ENCODE data around the gene C3orf49.

GRCh38 chr3:63817225-63817624 is 1.9 kb upstream of the C3orf49 start:
- TF ChIP-seq, protein P1, sequence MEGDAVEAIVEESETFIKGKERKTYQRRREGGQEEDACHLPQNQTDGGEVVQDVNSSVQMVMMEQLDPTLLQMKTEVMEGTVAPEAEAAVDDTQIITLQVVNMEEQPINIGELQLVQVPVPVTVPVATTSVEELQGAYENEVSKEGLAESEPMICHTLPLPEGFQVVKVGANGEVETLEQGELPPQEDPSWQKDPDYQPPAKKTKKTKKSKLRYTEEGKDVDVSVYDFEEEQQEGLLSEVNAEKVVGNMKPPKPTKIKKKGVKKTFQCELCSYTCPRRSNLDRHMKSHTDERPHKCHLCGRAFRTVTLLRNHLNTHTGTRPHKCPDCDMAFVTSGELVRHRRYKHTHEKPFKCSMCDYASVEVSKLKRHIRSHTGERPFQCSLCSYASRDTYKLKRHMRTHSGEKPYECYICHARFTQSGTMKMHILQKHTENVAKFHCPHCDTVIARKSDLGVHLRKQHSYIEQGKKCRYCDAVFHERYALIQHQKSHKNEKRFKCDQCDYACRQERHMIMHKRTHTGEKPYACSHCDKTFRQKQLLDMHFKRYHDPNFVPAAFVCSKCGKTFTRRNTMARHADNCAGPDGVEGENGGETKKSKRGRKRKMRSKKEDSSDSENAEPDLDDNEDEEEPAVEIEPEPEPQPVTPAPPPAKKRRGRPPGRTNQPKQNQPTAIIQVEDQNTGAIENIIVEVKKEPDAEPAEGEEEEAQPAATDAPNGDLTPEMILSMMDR (IDR thresholded peaks at IDR 0.05): no peak
- TF ChIP-seq POLR2A (IDR thresholded peaks at IDR 0.05) (no peak), EP300 (IDR thresholded peaks at IDR 0.05) (no peak)
